Tibial artery (tissue), 4 donors: ENCODE measurements around the gene PSD2.

ENCODE experiments used
- DNase-seq, 2 donors: peaks; one replicate each; pipeline ENCODE4 v3.0.0-alpha.2; 2019
- H3K27ac ChIP-seq, 2 donors: fragments of 200-600 bp; sonication (generic) in 1 of 2; 1 replicate in 1 of 2; 2 replicates in 1 of 2; pipeline ENCODE4 v1.5.1; 2018 to 2019; ENCODE audit warnings: mild to moderate bottlenecking in 1 of 2
- H3K27me3 ChIP-seq, 2 donors: fragments of 200-600 bp; sonication (generic) in 1 of 2; one replicate each; pipeline versions ENCODE4 v1.5.1 to v1.6.0; 2016 to 2019
- H3K36me3 ChIP-seq, 3 donors: fragments of 200-600 bp; sonication (generic) in 2 of 3; one replicate each; pipeline ENCODE4 v1.5.1; 2016 to 2019; ENCODE audit warnings: mild to moderate bottlenecking in 2 of 3
- H3K4me1 ChIP-seq, 4 donors: fragments of 200-600 bp; sonication (generic) in 2 of 4; 1 replicate in 3 of 4; 2 replicates in 1 of 4; pipeline ENCODE4 v1.5.1; 2016 to 2019
- H3K4me3 ChIP-seq, 2 donors: fragments of 200-600 bp; sonication (generic) in 1 of 2; 1 replicate in 1 of 2; 2 replicates in 1 of 2; pipeline ENCODE4 v1.5.1; 2018 to 2019; ENCODE audit warnings: mild to moderate bottlenecking in 2 of 2
- H3K9me3 ChIP-seq, 3 donors: fragments of 200-600 bp; sonication (generic) in 1 of 3; one replicate each; pipeline ENCODE4 v1.5.1; 2016 to 2019
- CTCF ChIP-seq, 2 experiments: fragments of 200-600 bp in 1 of 2; fragments of 450-650 bp in 1 of 2; IDR thresholded peaks; one replicate each; pipeline ENCODE4 v1.5.1; 2017 to 2019; ENCODE audit warnings: antibody characterized with exemption in 2 of 2, mild to moderate bottlenecking in 1 of 2, moderate library complexity in 1 of 2
- intact Hi-C: fragments of 100-400 bp; cut with DNase I; formaldehyde crosslinking; loops from one replicate; pipeline ENCODE4 v1.15.0; 2023; ENCODE audit warnings: low total_unique reads

The PSD2 gene

DNA sequence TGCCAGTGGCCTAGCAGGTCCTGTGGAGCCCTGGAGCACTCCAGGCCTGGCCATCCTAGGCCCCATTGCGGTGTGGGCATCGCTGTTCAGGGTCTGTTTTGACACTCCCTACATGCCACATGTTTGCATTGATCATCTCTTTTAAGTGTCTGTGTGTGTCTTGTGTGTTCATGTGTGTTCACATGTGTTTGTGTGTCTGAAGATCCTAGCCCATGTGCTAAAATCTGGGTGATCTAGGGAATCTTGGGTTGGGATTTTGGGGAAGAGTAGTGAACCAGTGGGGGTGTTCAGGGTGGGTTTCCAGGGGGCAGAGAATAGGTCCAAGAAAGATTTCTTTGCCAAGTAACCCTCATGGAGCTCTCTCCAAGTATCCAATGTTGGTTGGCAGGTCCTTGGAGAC is 8.4 kb downstream of the PSD2 start:
- H3K4me1 ChIP-seq: no peaks in the 10 kb centered on the region
- peaks cover 0 to 50% of the 10 kb centered on the region in 2 donors for H3K27me3 ChIP-seq
- H3K4me3 ChIP-seq: no peak overlapping the region
- no peaks in the 10 kb centered on the region for H3K9me3 ChIP-seq
- intact Hi-C loops: no loop called here
- no peak for TF ChIP-seq CTCF (IDR thresholded peaks at IDR 0.05)
- no peak for DNase-seq
- H3K36me3 ChIP-seq: no peaks in the 10 kb centered on the region
- H3K27ac ChIP-seq: no peak overlapping the region

- Histone ChIP-seq H3K27ac (no peak overlapping the region), H3K9me3 (no peaks in the 10 kb centered on the region), H3K36me3 (no peaks in the 10 kb centered on the region), H3K27me3 (peaks cover 0 to 47% of the 10 kb centered on the region in 2 donors), H3K4me3 (no peak overlapping the region), H3K4me1 (no peaks in the 10 kb centered on the region)
- intact Hi-C loops: no loop called here
- no peak for TF ChIP-seq CTCF (IDR thresholded peaks at IDR 0.05)
- DNase-seq: no peak
These were observed 9.3 kb downstream of the PSD2 start for GRCh38 chr5:139804800-139805397.

GRCh38 chr5:139805545-139805944 is 9.9 kb downstream of the PSD2 start:
- peaks cover 0 to 41% of the 10 kb centered on the region in 2 donors for H3K27me3 ChIP-seq
- intact Hi-C loops: no loop called here
- no peaks in the 10 kb centered on the region for H3K36me3 ChIP-seq
- no peak overlapping the region for H3K4me3 ChIP-seq
- no peaks in the 10 kb centered on the region for H3K9me3 ChIP-seq
- no peak overlapping the region for H3K27ac ChIP-seq
- no peak for DNase-seq
- no peak for TF ChIP-seq CTCF (IDR thresholded peaks at IDR 0.05)
- H3K4me1 ChIP-seq: no peaks in the 10 kb centered on the region

DNA sequence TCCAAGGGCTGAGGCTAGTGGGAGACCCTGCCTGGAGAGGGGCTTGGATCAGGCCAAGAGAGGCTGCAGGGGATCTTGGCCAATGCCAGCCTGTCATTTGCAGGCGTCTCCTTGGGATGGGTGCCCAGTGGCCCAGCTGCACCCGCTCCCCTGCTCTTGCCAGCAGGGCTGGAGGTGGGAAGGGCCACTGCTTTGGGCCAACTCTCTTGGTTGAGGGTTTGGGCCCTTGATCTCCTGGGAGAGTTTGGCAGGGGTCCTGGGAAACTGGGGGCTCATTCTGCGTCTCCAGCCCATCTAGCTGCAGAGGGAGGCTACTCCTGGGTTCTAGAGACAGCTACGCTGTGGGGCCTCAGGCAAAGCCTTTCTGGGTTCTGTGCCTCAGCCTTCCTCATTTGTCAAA is 10.5 kb downstream of the PSD2 start:
- H3K27ac ChIP-seq: no peak overlapping the region
- intact Hi-C loops: no loop called here

GRCh38 chr5:139806726-139807646 is 11.4 kb downstream of the PSD2 start:
- intact Hi-C loops: no loop called here
- no peak for DNase-seq

More for the DNA sequence above, 10.5 kb downstream of the PSD2 start:
- no peaks in the 10 kb centered on the region for H3K36me3 ChIP-seq
- no peaks in the 10 kb centered on the region for H3K9me3 ChIP-seq
- no peaks in the 10 kb centered on the region for H3K4me1 ChIP-seq
- H3K27me3 ChIP-seq: peaks cover 0 to 40% of the 10 kb centered on the region in 2 donors
- no peak for TF ChIP-seq CTCF (IDR thresholded peaks at IDR 0.05)
- no peak overlapping the region for H3K4me3 ChIP-seq
- no peak for DNase-seq

More at GRCh38 chr5:139806726-139807646, 11.4 kb downstream of the PSD2 start:
- no peak for TF ChIP-seq CTCF (IDR thresholded peaks at IDR 0.05)
- Histone ChIP-seq H3K4me1 (no peaks in the 10 kb centered on the region), H3K36me3 (no peaks in the 10 kb centered on the region), H3K27me3 (peaks cover 0 to 34% of the 10 kb centered on the region in 2 donors), H3K4me3 (no peak overlapping the region), H3K9me3 (no peaks in the 10 kb centered on the region), H3K27ac (no peak overlapping the region)
